ENCODE measurements around the gene CAPN5.

The CAPN5 gene

DNA sequence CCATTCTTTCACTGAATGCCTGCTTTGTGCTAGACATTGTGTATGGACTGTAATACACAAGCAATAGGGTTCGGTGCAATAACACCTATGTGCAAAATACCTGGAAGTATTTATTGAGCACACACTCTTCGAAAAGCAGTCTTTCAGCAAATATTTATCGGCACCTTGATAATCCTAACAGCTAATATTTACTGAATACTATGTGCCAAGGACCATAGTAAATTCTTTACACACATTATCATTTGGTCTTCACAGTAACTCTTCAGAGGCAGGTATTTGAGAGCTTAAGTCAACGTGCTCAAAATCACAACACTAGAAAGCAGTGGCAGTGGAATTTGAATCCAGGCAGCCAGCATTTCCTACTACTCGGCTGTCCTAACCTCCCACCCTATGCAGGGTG is 30.4 kb upstream of the CAPN5 start:
- Mint-ChIP-seq H3K27me3 (peaks cover 50 to 67% of the 10 kb centered on the region in 2 donors), H3K4me3 (no peak overlapping the region)

DNA sequence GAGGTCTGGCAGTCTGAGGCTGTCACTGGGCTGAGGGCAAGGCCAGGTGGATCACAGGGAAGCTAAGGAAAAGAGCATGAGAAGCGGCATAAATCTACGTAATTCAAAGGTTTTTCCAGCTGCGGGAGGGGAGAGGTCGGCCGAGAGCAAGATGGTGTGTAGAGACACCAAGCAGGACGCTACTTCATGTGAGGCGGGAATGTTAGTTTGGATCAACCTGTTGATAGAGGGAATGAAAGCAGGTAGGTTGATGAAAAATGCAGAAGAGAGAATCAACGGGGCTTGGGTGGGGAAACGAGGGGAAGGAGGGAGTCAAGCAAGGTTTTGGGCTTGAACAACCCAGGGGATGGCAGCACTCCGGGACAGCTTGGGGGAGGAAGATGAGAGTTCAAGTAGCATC is 29.7 kb upstream of the CAPN5 start:
- Mint-ChIP-seq H3K36me3 (ENCODE audit: insufficient read depth) (peaks cover 2% of the 10 kb centered on the region), H3K27ac (no peak overlapping the region), H3K9me3 (no peaks in the 10 kb centered on the region), H3K4me3 (no peak overlapping the region), H3K4me1 (ENCODE audit: low read depth in 2 of 2) (peaks cover 0 to 7% of the 10 kb centered on the region in 2 donors), H3K27me3 (peaks cover 50 to 69% of the 10 kb centered on the region in 2 donors)
- ATAC-seq (replicated peaks) (no peak), DNase-seq (no peak)

More for the DNA sequence above, 30.4 kb upstream of the CAPN5 start:
- DNase-seq = no peak
- Mint-ChIP-seq H3K36me3 (ENCODE audit: insufficient read depth) (peaks cover 2% of the 10 kb centered on the region), H3K4me1 (ENCODE audit: low read depth in 2 of 2) (peaks cover 0 to 7% of the 10 kb centered on the region in 2 donors), H3K27ac (no peak overlapping the region), H3K9me3 (no peaks in the 10 kb centered on the region)
- no peak for ATAC-seq (replicated peaks)

DNA sequence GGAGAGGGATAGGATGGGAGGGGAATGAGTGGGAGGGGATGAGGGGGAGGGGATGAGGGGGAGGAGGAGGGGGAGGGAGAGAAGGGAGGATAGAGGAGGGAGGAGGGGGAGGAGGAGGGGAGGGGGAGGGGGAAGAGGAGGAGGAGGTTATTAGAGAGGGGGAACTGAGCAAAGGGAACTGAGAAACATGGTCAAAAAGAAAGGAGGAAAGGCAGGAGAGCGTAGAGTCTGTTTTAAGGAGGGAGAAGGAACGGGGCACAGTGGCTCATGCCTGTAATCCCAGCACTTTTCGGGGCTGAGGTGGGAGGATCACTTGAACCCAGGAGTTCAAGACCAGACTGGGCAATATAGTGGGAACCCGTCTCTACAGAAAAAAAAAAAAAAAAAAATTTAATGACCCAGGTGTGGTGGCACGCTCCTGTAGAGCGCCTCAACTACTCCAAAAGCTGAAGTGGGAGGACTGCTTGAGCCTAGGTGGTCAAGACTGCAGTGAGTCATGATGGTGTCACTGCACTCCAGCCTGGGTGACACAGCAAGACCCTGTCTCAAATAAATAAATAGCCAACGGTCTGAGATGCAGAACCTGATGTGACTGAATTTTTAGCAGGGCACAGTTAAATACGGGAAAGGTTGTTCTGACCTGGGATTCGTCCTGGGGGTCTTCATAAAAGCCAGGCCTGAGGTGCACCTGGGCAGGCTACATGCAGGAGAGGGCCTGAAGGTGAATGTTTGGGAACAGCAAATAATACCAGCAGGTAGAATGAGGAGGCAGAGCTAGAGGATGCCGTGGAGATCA is 28.5 kb upstream of the CAPN5 start:
- peak overlapping the region; percentile 33 to 48 for H3K4me3 Mint-ChIP-seq
- ATAC-seq (replicated peaks) = no peak
- H3K9me3 Mint-ChIP-seq = no peaks in the 10 kb centered on the region
- H3K4me1 Mint-ChIP-seq (ENCODE audit: low read depth in 2 of 2) = peaks cover 0 to 7% of the 10 kb centered on the region in 2 donors
- H3K27me3 Mint-ChIP-seq = peaks cover 57 to 78% of the 10 kb centered on the region in 2 donors
- no peak overlapping the region for H3K27ac Mint-ChIP-seq
- no peak for DNase-seq
- peaks cover 4% of the 10 kb centered on the region for H3K36me3 Mint-ChIP-seq (ENCODE audit: insufficient read depth)

DNA sequence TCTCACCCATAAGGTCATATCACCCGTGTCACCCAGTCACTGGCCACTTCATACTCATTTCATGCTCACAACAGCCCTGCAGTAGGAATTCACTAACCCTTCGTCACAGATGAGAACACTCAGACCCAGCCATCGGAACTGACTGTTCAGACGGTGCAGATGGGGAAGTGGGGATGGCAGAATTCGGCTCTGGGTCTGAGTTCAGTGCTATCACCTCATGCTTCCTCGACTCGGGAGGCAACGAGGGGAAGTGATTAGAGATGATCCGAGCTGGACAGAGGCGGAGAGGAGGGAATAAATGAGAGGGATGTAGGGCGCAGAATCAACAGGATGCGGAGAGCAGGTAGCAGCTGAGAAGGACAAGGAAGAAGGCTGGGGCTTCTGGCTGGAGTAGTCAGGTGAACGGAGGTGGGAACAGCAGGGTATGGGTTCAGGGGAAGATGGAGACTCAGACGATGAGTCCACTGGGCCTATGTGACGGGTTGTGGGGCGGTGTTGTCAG is 27.9 kb upstream of the CAPN5 start:
- DNase-seq (no peak), ATAC-seq (replicated peaks) (no peak)
- Mint-ChIP-seq H3K9me3 (no peaks in the 10 kb centered on the region), H3K4me3 (peak overlapping the region; percentile 33 to 48), H3K4me1 (ENCODE audit: low read depth in 2 of 2) (peaks cover 0 to 7% of the 10 kb centered on the region in 2 donors), H3K27ac (no peak overlapping the region), H3K36me3 (ENCODE audit: insufficient read depth) (peaks cover 5% of the 10 kb centered on the region), H3K27me3 (peaks cover 57 to 84% of the 10 kb centered on the region in 2 donors)

DNA sequence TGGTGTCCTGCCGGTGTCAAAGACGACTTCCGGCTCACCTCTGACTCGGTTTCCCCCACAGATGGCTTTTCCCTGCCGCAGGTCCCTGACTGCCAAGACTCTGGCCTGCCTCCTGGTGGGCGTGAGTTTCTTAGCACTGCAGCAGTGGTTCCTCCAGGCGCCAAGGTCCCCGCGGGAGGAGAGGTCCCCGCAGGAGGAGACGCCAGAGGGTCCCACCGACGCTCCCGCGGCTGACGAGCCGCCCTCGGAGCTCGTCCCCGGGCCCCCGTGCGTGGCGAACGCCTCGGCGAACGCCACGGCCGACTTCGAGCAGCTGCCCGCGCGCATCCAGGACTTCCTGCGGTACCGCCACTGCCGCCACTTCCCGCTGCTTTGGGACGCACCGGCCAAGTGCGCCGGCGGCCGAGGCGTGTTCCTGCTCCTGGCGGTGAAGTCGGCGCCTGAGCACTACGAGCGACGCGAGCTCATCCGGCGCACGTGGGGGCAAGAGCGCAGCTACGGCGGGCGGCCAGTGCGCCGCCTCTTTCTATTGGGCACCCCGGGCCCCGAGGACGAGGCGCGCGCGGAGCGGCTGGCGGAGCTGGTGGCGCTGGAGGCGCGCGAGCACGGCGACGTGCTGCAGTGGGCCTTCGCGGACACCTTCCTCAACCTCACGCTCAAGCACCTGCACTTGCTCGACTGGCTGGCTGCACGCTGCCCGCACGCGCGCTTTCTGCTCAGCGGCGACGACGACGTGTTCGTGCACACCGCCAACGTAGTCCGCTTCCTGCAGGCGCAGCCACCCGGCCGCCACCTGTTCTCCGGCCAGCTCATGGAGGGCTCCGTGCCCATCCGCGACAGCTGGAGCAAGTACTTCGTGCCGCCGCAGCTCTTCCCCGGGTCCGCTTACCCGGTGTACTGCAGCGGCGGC is 27.0 kb upstream of the CAPN5 start:
- peak overlapping the region; percentile 13 to 48 for H3K4me3 Mint-ChIP-seq
- peaks cover 57 to 84% of the 10 kb centered on the region in 2 donors for H3K27me3 Mint-ChIP-seq
- H3K9me3 Mint-ChIP-seq = no peaks in the 10 kb centered on the region
- H3K36me3 Mint-ChIP-seq (ENCODE audit: insufficient read depth) = peaks cover 5% of the 10 kb centered on the region
- H3K27ac Mint-ChIP-seq = no peak overlapping the region
- peaks cover 0 to 7% of the 10 kb centered on the region in 2 donors for H3K4me1 Mint-ChIP-seq (ENCODE audit: low read depth in 2 of 2)
- ATAC-seq (replicated peaks) (peak; percentile 56), DNase-seq (no peak)

DNA sequence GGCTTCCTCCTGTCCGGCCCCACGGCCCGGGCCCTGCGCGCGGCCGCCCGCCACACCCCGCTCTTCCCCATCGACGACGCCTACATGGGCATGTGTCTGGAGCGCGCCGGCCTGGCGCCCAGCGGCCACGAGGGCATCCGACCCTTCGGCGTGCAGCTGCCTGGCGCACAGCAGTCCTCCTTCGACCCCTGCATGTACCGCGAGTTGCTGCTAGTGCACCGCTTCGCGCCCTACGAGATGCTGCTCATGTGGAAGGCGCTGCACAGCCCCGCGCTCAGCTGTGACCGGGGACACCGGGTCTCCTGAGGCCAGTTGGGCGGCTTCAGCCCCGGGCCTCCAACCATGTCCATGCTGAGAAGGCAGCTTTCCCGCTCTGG is 26.4 kb upstream of the CAPN5 start:
- Mint-ChIP-seq H3K4me1 (ENCODE audit: low read depth in 2 of 2) (peaks cover 0 to 7% of the 10 kb centered on the region in 2 donors), H3K9me3 (no peaks in the 10 kb centered on the region), H3K27me3 (peaks cover 54 to 88% of the 10 kb centered on the region in 2 donors), H3K4me3 (peak overlapping the region; percentile 12 to 56), H3K36me3 (ENCODE audit: insufficient read depth) (peaks cover 5% of the 10 kb centered on the region), H3K27ac (no peak overlapping the region)
- ATAC-seq (replicated peaks) (no peak), DNase-seq (no peak)

DNA sequence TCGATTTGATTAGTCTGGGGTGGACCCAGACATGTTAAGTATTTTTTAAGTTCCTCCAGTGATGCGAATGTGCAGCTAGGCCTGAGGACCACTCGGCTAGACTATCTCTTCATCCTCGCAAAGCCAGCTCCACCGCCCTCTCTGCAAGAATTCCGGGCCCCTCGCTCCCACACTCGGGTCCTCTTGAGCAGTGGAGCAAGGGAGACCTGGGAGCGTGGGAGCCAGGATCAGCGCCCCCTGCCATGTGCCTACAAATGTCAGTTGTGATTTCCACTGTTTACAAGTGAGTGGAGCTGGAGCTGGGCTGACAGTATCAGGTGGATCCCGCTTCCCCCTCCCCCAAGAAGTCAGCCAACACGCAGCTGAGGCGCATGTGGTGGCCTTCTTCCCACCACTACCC is 25.9 kb upstream of the CAPN5 start:
- H3K27ac Mint-ChIP-seq = no peak overlapping the region
- peak overlapping the region; percentile 12 to 56 for H3K4me3 Mint-ChIP-seq
- H3K27me3 Mint-ChIP-seq = peaks cover 52 to 88% of the 10 kb centered on the region in 2 donors
- DNase-seq (no peak), ATAC-seq (replicated peaks) (no peak)
- H3K4me1 Mint-ChIP-seq (ENCODE audit: low read depth in 2 of 2) = peaks cover 0 to 7% of the 10 kb centered on the region in 2 donors
- H3K36me3 Mint-ChIP-seq (ENCODE audit: insufficient read depth) = peaks cover 5% of the 10 kb centered on the region
- no peaks in the 10 kb centered on the region for H3K9me3 Mint-ChIP-seq

DNA sequence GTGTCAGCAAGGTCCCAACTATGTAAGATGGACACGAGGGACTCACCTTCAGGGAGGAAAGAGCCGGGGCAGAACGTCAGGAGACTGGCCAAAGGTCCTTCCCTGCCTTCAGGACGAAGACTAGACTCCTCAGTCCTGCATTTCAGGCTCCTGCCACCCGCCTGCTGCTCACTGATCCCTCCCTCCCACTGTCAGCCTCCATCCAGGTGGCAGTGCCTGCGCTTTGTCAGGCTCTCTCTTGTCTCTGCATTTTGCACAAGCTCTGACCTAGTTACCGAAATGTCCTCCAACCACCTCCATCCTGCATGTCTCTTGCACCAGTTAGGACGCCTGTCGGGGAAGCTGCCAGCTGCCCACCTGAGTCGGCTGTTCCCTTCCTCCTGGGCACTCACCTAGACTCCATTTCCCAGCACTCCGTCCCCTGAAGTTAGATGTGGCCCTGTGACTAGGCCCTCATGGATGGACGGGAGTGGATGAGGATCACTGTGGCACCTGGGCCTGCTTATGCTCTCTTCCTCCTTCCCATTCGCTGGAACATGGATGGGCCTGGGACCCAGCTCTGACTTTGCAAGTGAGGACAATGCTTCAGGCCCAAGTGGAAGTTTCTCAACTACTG is 24.6 kb upstream of the CAPN5 start:
- DNase-seq (no peak), ATAC-seq (replicated peaks) (no peak)
- peaks cover 41 to 77% of the 10 kb centered on the region in 2 donors for H3K27me3 Mint-ChIP-seq
- H3K4me1 Mint-ChIP-seq (ENCODE audit: low read depth in 2 of 2) = peaks cover 8 to 13% of the 10 kb centered on the region in 2 donors
- peaks cover 9% of the 10 kb centered on the region for H3K36me3 Mint-ChIP-seq (ENCODE audit: insufficient read depth)
- no peak overlapping the region for H3K4me3 Mint-ChIP-seq
- no peaks in the 10 kb centered on the region for H3K9me3 Mint-ChIP-seq
- no peak overlapping the region for H3K27ac Mint-ChIP-seq

DNA sequence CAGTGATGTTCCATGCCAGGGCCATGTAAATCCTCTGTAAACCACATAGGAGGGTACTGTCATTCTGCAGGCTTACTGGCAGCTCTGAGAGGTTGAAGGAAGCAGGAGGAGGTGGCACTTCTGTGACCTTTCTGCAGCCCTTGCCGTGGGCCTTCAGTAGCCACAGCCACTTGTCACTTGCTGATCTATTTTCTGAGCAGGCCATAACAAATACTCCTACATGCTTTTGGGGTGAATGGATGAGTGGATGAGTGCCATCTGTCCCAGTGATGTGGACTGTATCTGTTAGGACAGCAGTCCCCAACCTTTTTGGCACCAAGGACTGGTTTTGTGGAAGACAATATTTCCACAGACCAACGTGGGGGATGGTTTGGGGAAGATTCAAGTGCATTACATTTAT is 22.4 kb upstream of the CAPN5 start:
- Mint-ChIP-seq H3K27me3 (peaks cover 21 to 56% of the 10 kb centered on the region in 2 donors), H3K36me3 (ENCODE audit: insufficient read depth) (peaks cover 18% of the 10 kb centered on the region), H3K4me3 (no peak overlapping the region), H3K4me1 (ENCODE audit: low read depth in 2 of 2) (peaks cover 8% of the 10 kb centered on the region in 2 donors), H3K9me3 (no peaks in the 10 kb centered on the region), H3K27ac (no peak overlapping the region)
- DNase-seq (no peak), ATAC-seq (replicated peaks) (no peak)

DNA sequence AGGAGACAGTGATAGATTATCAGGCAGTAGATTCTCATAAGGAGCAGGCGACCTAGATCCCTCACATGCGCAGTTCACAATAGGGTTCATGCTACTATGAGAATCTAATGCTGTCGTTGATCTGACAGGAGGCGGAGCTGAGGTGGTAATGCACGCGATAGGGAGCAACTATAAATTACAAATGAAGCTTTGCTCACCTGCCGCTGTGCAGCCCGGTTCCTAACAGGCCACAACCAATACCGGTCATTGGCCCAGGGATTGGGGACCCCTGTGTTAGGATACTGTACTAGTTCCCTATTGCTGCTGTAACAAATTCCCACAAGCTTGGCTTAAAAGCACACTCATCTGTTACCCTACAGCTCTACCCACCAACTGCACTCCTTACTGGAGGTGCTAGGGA is 21.9 kb upstream of the CAPN5 start:
- H3K4me1 Mint-ChIP-seq (ENCODE audit: low read depth in 2 of 2) = peaks cover 8% of the 10 kb centered on the region in 2 donors
- no peak for DNase-seq
- H3K27me3 Mint-ChIP-seq = peaks cover 21 to 54% of the 10 kb centered on the region in 2 donors
- peaks cover 18% of the 10 kb centered on the region for H3K36me3 Mint-ChIP-seq (ENCODE audit: insufficient read depth)
- H3K27ac Mint-ChIP-seq = no peak overlapping the region
- no peak overlapping the region for H3K4me3 Mint-ChIP-seq
- no peaks in the 10 kb centered on the region for H3K9me3 Mint-ChIP-seq
- ATAC-seq (replicated peaks) = no peak

DNA sequence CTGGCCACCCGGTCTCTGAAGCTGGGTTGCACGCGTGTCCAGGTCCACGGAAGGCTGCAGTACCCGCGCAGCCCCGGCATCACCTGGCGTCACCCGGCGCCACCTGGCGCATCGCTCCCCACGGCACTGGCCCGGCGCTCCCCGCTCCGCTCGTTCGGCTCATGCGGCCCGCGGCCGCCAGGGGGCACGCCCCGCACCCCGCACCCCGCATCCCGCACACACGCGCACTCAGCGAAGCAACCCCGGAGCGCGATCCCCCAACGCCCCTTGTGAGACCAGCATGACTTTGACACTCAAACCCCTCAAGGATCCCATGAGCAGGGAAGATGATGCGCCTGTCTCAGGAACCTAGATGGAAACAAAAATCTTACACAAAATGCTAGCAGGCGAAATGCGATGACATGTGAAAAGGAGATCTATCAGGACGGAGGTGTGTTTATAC is 20.7 kb upstream of the CAPN5 start:
- Mint-ChIP-seq H3K4me1 (ENCODE audit: low read depth in 2 of 2) (peaks cover 5 to 8% of the 10 kb centered on the region in 2 donors), H3K36me3 (ENCODE audit: insufficient read depth) (peaks cover 16% of the 10 kb centered on the region), H3K27me3 (peaks cover 13 to 43% of the 10 kb centered on the region in 2 donors), H3K27ac (no peak overlapping the region), H3K4me3 (peak overlapping the region in 1 of 2 donors; percentile 27), H3K9me3 (no peaks in the 10 kb centered on the region)
- DNase-seq = peak; percentile 45 to 48 (median 48)
- peak; percentile 25 for ATAC-seq (replicated peaks)

DNA sequence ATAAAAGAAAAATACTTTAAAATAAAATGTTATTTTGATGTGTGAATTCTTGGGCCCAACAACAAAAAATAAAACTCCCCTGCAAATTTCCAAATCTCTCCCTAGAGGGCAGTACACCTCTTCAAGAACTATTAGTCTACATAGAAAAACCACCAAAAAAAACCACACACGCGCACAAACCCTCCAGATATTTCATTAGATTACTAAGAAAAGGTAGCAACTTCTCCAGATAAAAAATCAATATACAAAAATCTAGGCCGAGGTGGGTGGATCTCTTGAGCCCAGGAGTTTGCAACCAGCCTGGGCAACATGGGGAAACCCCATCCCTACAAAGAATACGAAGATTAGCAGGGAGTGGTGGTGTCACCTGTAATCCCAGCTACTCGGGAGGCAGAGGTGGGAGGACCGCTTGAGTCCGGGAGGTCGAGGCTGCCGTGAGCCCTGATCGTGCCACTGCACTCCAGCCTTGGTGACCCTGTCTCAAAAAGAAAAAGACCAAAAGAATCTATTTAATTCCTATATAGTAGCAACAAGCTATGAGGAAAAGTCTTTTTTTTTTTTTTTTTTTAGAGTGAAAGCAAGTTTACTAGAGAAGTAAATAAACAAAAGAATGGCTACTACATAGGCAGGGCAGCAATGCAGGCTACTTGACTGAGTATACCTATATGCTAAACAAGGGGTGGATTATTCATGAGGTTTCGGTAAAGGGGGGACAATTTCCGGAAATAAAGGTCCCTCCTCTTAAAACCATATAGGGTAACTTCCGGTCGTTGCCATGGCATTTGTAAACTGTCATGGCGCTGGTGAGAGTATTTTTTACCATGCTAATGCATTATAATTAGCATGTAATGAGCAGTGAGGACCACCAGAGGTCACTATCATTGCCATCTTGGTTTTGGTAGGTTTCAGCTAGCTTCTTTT is 19.5 kb upstream of the CAPN5 start:
- DNase-seq (peak; percentile 85 to 89 (median 87)), ATAC-seq (replicated peaks) (peak; percentile 93)
- peaks cover 16% of the 10 kb centered on the region for H3K36me3 Mint-ChIP-seq (ENCODE audit: insufficient read depth)
- no peaks in the 10 kb centered on the region for H3K9me3 Mint-ChIP-seq
- H3K27ac Mint-ChIP-seq = peak overlapping the region in 1 of 2 donors; percentile 33
- H3K4me3 Mint-ChIP-seq = peak overlapping the region; percentile 77 to 79
- peaks cover 5 to 8% of the 10 kb centered on the region in 2 donors for H3K4me1 Mint-ChIP-seq (ENCODE audit: low read depth in 2 of 2)
- H3K27me3 Mint-ChIP-seq = peaks cover 4 to 31% of the 10 kb centered on the region in 2 donors

All from effector memory CD8-positive, alpha-beta T cell (primary cell).